HEK293 (cell line): ENCODE data around the gene NOS1AP.

ENCODE experiments used
- CTCF ChIA-PET: fragments of 350-600 bp; formaldehyde crosslinking; extraction: SDS; loops from one replicate; lab custom pipeline; 2021; ENCODE audit warnings: antibody characterized with exemption; lab: Yijun Ruan, JAX
- POLR2A ChIA-PET: fragments of 300-600 bp; formaldehyde crosslinking; extraction: SDS; loops from one replicate; lab custom pipeline; 2020; ENCODE audit warnings: antibody characterized with exemption, inconsistent platforms; lab: Yijun Ruan, JAX
- H3K27ac ChIP-seq: fragments of 200-500 bp; sonication (Bioruptor generic); 2 replicates; pipeline ENCODE4 v1.5.1; 2014; ENCODE audit warnings: low read depth, low read length, control low read depth, inconsistent platforms; ENCODE audit errors: extremely low read depth
- H3K36me3 ChIP-seq, 2 experiments: fragments of 200-500 bp in 1 of 2; sonication (Bioruptor generic) in 1 of 2; 1 replicate in 1 of 2; 2 replicates in 1 of 2; pipeline ENCODE4 v1.5.1; 2014 to 2017; ENCODE audit warnings: inconsistent platforms in 2 of 2, low read length in 2 of 2; ENCODE audit not compliant: control insufficient read depth in 2 of 2, insufficient read depth in 1 of 2
- H3K4me1 ChIP-seq: fragments of 200-500 bp; sonication (Bioruptor generic); 2 replicates; pipeline ENCODE4 v1.5.1; 2014; ENCODE audit warnings: mild to moderate bottlenecking, low read length, inconsistent platforms; ENCODE audit not compliant: control insufficient read depth, insufficient read depth
- H3K4me3 ChIP-seq: 2 replicates; pipeline ENCODE4 v1.5.1; 2011; ENCODE audit warnings: low read depth, mild to moderate bottlenecking, control low read depth, low read length, moderate library complexity
- H3K9me3 ChIP-seq: fragments of 200-500 bp; sonication (Bioruptor generic); 2 replicates; pipeline ENCODE4 v1.5.1; 2014; ENCODE audit warnings: low read depth, low read length, inconsistent platforms; ENCODE audit not compliant: control insufficient read depth, insufficient read depth
- BCL11A ChIP-seq: fragments of 450-650 bp; formaldehyde crosslinking; IDR thresholded peaks from 2 replicates; pipeline ENCODE4 v1.5.1; 2016; ENCODE audit warnings: low read depth, missing biosample characterization, missing genetic modification characterization
- GFI1B ChIP-seq: fragments of 450-650 bp; formaldehyde crosslinking; IDR thresholded peaks from 2 replicates; pipeline ENCODE4 v1.5.1; 2016; ENCODE audit warnings: missing biosample characterization, missing genetic modification characterization
- KLF17 ChIP-seq: fragments of 450-650 bp; formaldehyde crosslinking; IDR thresholded peaks from 2 replicates; pipeline ENCODE4 v1.5.1; 2016; ENCODE audit warnings: missing biosample characterization, missing genetic modification characterization
- MEIS1 ChIP-seq: sonication (generic); formaldehyde crosslinking; IDR thresholded peaks from 2 replicates; pipeline ENCODE4 v1.8.1; 2022; ENCODE audit warnings: missing genetic modification reagents, mild to moderate bottlenecking, borderline replicate concordance
- PATZ1 ChIP-seq: fragments of 450-650 bp; formaldehyde crosslinking; IDR thresholded peaks from 2 replicates; pipeline ENCODE4 v1.5.1; 2016; ENCODE audit warnings: missing biosample characterization, missing genetic modification characterization
- PBX3 ChIP-seq: sonication (generic); formaldehyde crosslinking; IDR thresholded peaks from 2 replicates; pipeline ENCODE4 v1.8.1; 2022; ENCODE audit warnings: mild to moderate bottlenecking, moderate library complexity, missing genetic modification reagents
- TCF7L2 ChIP-seq: IDR thresholded peaks from 2 replicates; pipeline ENCODE4 v1.6.1; 2011; ENCODE audit warnings: low read depth, mild to moderate bottlenecking, inconsistent platforms, low read length, moderate library complexity, borderline replicate concordance
- WT1 ChIP-seq: fragments of 450-650 bp; formaldehyde crosslinking; IDR thresholded peaks from 2 replicates; pipeline ENCODE4 v1.5.1; 2016; ENCODE audit warnings: missing biosample characterization, missing genetic modification characterization
- ZBTB11 ChIP-seq: fragments of 450-650 bp; formaldehyde crosslinking; conservative IDR thresholded peaks from 2 replicates; pipeline ENCODE4 v1.5.1; 2016; ENCODE audit warnings: low read depth, missing biosample characterization, missing genetic modification characterization
- ZBTB8A ChIP-seq: fragments of 450-650 bp; formaldehyde crosslinking; IDR thresholded peaks from 2 replicates; pipeline ENCODE4 v1.5.1; 2016; ENCODE audit warnings: missing biosample characterization, missing genetic modification characterization
- ZNF112 ChIP-seq: fragments of 450-650 bp; formaldehyde crosslinking; IDR thresholded peaks from 2 replicates; pipeline ENCODE4 v1.5.0; 2017; ENCODE audit warnings: missing biosample characterization, missing genetic modification characterization
- ZNF132 ChIP-seq: fragments of 450-650 bp; formaldehyde crosslinking; IDR thresholded peaks from 2 replicates; pipeline ENCODE4 v1.5.1; 2017; ENCODE audit warnings: missing biosample characterization, missing genetic modification characterization, borderline replicate concordance
- ZNF16 ChIP-seq: fragments of 450-650 bp; formaldehyde crosslinking; IDR thresholded peaks from 2 replicates; pipeline ENCODE4 v1.5.1; 2016; ENCODE audit warnings: low read depth, missing biosample characterization, missing genetic modification characterization
- ZNF184 ChIP-seq: fragments of 450-650 bp; IDR thresholded peaks from 2 replicates; pipeline ENCODE4 v1.5.1; 2018; ENCODE audit warnings: missing biosample characterization, mild to moderate bottlenecking, missing genetic modification characterization
- ZNF221 ChIP-seq: fragments of 450-650 bp; formaldehyde crosslinking; IDR thresholded peaks from 2 replicates; pipeline ENCODE4 v1.5.1; 2017; ENCODE audit warnings: missing biosample characterization, missing genetic modification characterization, borderline replicate concordance
- ZNF280C ChIP-seq: fragments of 450-650 bp; formaldehyde crosslinking; IDR thresholded peaks from 2 replicates; pipeline ENCODE4 v1.5.1; 2016; ENCODE audit warnings: missing biosample characterization, missing genetic modification characterization
- ZNF324 ChIP-seq: fragments of 450-650 bp; formaldehyde crosslinking; IDR thresholded peaks from 2 replicates; pipeline ENCODE4 v1.5.1; 2016; ENCODE audit warnings: missing biosample characterization, missing genetic modification characterization
- ZNF433 ChIP-seq: fragments of 450-650 bp; formaldehyde crosslinking; IDR thresholded peaks from 2 replicates; pipeline ENCODE4 v1.5.1; 2016; ENCODE audit warnings: missing biosample characterization, missing genetic modification characterization, low read depth
- ZNF473 ChIP-seq: fragments of 450-650 bp; formaldehyde crosslinking; IDR thresholded peaks from 2 replicates; pipeline ENCODE4 v1.5.1; 2017; ENCODE audit warnings: missing biosample characterization, missing genetic modification characterization
- ZNF521 ChIP-seq: fragments of 450-650 bp; formaldehyde crosslinking; IDR thresholded peaks from 2 replicates; pipeline ENCODE4 v1.5.1; 2017; ENCODE audit warnings: missing biosample characterization, mild to moderate bottlenecking, missing genetic modification characterization
- ZNF580 ChIP-seq: fragments of 450-650 bp; formaldehyde crosslinking; IDR thresholded peaks from 2 replicates; pipeline ENCODE4 v1.5.1; 2016; ENCODE audit warnings: missing biosample characterization, missing genetic modification characterization
- ZNF626 ChIP-seq: fragments of 450-650 bp; sonication (Bioruptor Pico); formaldehyde crosslinking; IDR thresholded peaks from 2 replicates; pipeline ENCODE4 v1.5.1; 2018; ENCODE audit warnings: missing biosample characterization, missing genetic modification characterization, inconsistent platforms
- ZNF701 ChIP-seq: fragments of 450-650 bp; formaldehyde crosslinking; IDR thresholded peaks from 2 replicates; pipeline ENCODE4 v1.5.1; 2016; ENCODE audit warnings: missing biosample characterization, missing genetic modification characterization
- ZNF830 ChIP-seq: fragments of 450-650 bp; IDR thresholded peaks from 2 replicates; pipeline ENCODE4 v1.5.0; 2018; ENCODE audit warnings: missing biosample characterization, missing genetic modification characterization, low read depth, mild to moderate bottlenecking, moderate library complexity

NOS1AP gene

GRCh38 chr1:162088281-162088969 lies 18.9 kb downstream of the NOS1AP start:
- Histone ChIP-seq H3K27ac (no peak overlapping the region), H3K4me1 (peaks cover 4% of the 10 kb centered on the region), H3K4me3 (no peak overlapping the region), H3K9me3 (no peaks in the 10 kb centered on the region), H3K36me3 (no peaks in the 10 kb centered on the region)
- TF ChIP-seq ZNF280C (tag by site-specific recombination) (no peak), ZNF221 (tag by site-specific recombination) (no peak), ZNF324 (no peak), ZNF521 (tag by site-specific recombination) (no peak), ZNF112 (tag by site-specific recombination) (no peak), ZNF16 (tag by site-specific recombination) (no peak), ZNF132 (tag by site-specific recombination) (no peak), PATZ1 (tag by site-specific recombination) (no peak), TCF7L2 (no peak), MEIS1 (no peak)
- ChIA-PET CTCF (interaction anchor here (0.7 kb wide), 1 partner anchor 15 kb away, joined by 3 read pairs; no protein-coding TSS in a partner anchor), POLR2A (no interaction called here)

- ChIA-PET CTCF (interaction anchor here (0.7 kb wide), 1 partner anchor 401 kb away, joined by 3 read pairs; no protein-coding TSS in a partner anchor), POLR2A (no interaction called here)
- TF ChIP-seq ZNF324 (no peak), ZNF184 (no peak), ZNF473 (tag by site-specific recombination) (no peak), ZNF580 (tag by site-specific recombination) (no peak), ZBTB11 (tag by site-specific recombination) (no peak), ZNF16 (tag by site-specific recombination) (no peak), KLF17 (tag by site-specific recombination) (no peak), GFI1B (no peak), WT1 (no peak), ZNF830 (tag by site-specific recombination) (no peak), BCL11A (no peak), ZNF701 (no peak), ZNF433 (no peak), PBX3 (CRISPR knock-in tag) (no peak), ZBTB8A (tag by site-specific recombination) (no peak), ZNF626 (no peak)
These were observed 20.3 kb downstream of the NOS1AP start for GRCh38 chr1:162089748-162090147.

More at GRCh38 chr1:162089748-162090147, 20.3 kb downstream of the NOS1AP start:
- Histone ChIP-seq H3K27ac (no peak overlapping the region), H3K9me3 (no peaks in the 10 kb centered on the region), H3K4me3 (no peak overlapping the region), H3K4me1 (peaks cover 11% of the 10 kb centered on the region), H3K36me3 (no peaks in the 10 kb centered on the region)
